HepG2 (cell line): ENCODE results near the gene AVPR2. TPM values are rescaled to one million over a fixed set of nuclear protein-coding genes. Genes with fewer than 3 reads are reported as not detected.

ENCODE experiments used
- ATAC-seq: fragments of 200-7000 bp; cut with Tn5 transposase; 3 replicates; pipeline ENCODE4 v1.9.1; 2020; ENCODE audit warnings: mild to moderate bottlenecking, moderate library complexity
- BruUV-seq: library from RNA; stranded (reverse); fragments of 400-500 nt; replicated peaks from 2 replicates; lab custom pipeline; 2021; lab: Mats Ljungman, UMichigan
- CTCF ChIA-PET: fragments of 300-600 bp; formaldehyde crosslinking; extraction: SDS; loops from one replicate; lab custom pipeline; 2021; ENCODE audit warnings: low total read pairs, inconsistent platforms, low intra/inter-chr PET ratio; lab: Yijun Ruan, JAX
- POLR2A ChIA-PET: fragments of 350-600 bp; sonication (Branson Sonifier 250); formaldehyde crosslinking; loops from one replicate; lab custom pipeline; 2020; ENCODE audit warnings: antibody characterized with exemption, inconsistent platforms; lab: Yijun Ruan, JAX
- DNase-seq: peaks from one replicate; pipeline ENCODE4 v3.0.0-alpha.2; 2015; ENCODE audit warnings: low spot score
- FAIRE-seq: peaks from 3 replicates; lab custom pipeline; 2011; peaks lifted over from hg19 to GRCh38; lab: Jason Lieb, UNC
- H2AFZ ChIP-seq: one replicate; pipeline ENCODE4 v1.6.1; 2011; ENCODE audit warnings: low read length, inconsistent platforms
- H3K27ac ChIP-seq: fragments of 300-600 bp; 3 replicates; pipeline ENCODE4 v1.8.0; 2011; ENCODE audit warnings: mixed run types, mild to moderate bottlenecking, mixed read lengths, low read length, inconsistent platforms; ENCODE audit not compliant: insufficient read depth; ENCODE audit errors: extremely low read length
- H3K27me3 ChIP-seq, 2 experiments: fragments of 200-600 bp in 1 of 2; 2 replicates in 1 of 2; 3 replicates in 1 of 2; pipeline versions ENCODE4 v1.6.0 to v1.8.0; 2011; ENCODE audit warnings: low read length in 2 of 2, mild to moderate bottlenecking in 2 of 2, moderate library complexity in 2 of 2, inconsistent platforms in 1 of 2; ENCODE audit not compliant: insufficient read depth in 2 of 2, control insufficient read depth in 1 of 2
- H3K36me3 ChIP-seq, 2 experiments: fragments of 200-600 bp in 1 of 2; replicated peaks in 1 of 2; 2 replicates in 1 of 2; 3 replicates in 1 of 2; pipeline versions ENCODE4 v1.5.1 to v1.8.0; 2011; ENCODE audit warnings: low read length in 2 of 2, inconsistent platforms in 1 of 2; ENCODE audit not compliant: insufficient read depth in 2 of 2, control insufficient read depth in 1 of 2
- H3K4me1 ChIP-seq: 2 replicates; pipeline ENCODE4 v1.5.1; 2012; ENCODE audit warnings: low read length, inconsistent platforms; ENCODE audit not compliant: insufficient read depth
- H3K4me2 ChIP-seq: 2 replicates; pipeline ENCODE4 v1.6.0; 2011; ENCODE audit warnings: low read depth, low read length, inconsistent platforms
- H3K4me3 ChIP-seq, 3 experiments: fragments of 200-600 bp in 1 of 3; sonication (generic), shearing (Covaris generic) in 1 of 3; replicated peaks in 1 of 3; 2 replicates each; pipeline ENCODE4 v1.5.1; 2011 to 2016; ENCODE audit warnings: low read length in 3 of 3, inconsistent platforms in 2 of 3, low read depth in 2 of 3, mild to moderate bottlenecking in 2 of 3, control low read depth in 1 of 3, mixed read lengths in 1 of 3; ENCODE audit not compliant: insufficient read depth in 1 of 3
- H3K79me2 ChIP-seq: one replicate; pipeline ENCODE4 v1.6.1; 2011; ENCODE audit warnings: low read length, inconsistent platforms; ENCODE audit not compliant: insufficient read depth
- H3K9ac ChIP-seq: 2 replicates; pipeline ENCODE4 v1.6.0; 2011; ENCODE audit warnings: mild to moderate bottlenecking, low read depth, low read length, inconsistent platforms; ENCODE audit not compliant: insufficient read depth
- H3K9me3 ChIP-seq: 2 replicates; pipeline ENCODE4 v1.5.1; 2012; ENCODE audit warnings: mild to moderate bottlenecking, low read length
- H4K20me1 ChIP-seq: 2 replicates; pipeline ENCODE4 v1.6.0; 2011; ENCODE audit warnings: inconsistent platforms, mild to moderate bottlenecking, low read length, moderate library complexity; ENCODE audit not compliant: insufficient read depth
- AGO2 ChIP-seq: fragments of 200-400 bp; formaldehyde crosslinking; optimal IDR thresholded peaks from 2 replicates; pipeline ENCODE3; 2017; ENCODE audit warnings: mild to moderate bottlenecking, low read depth, low read length, moderate library complexity
- POLR2G ChIP-seq: fragments of 200-400 bp; formaldehyde crosslinking; IDR thresholded peaks from 2 replicates; pipeline ENCODE4 v1.6.1; 2018; ENCODE audit warnings: mild to moderate bottlenecking, low read depth, low read length, moderate library complexity
- RBM22 ChIP-seq: fragments of 200-400 bp; formaldehyde crosslinking; optimal IDR thresholded peaks from 2 replicates; pipeline ENCODE3; 2017; ENCODE audit warnings: mild to moderate bottlenecking, low read length, moderate library complexity
- SP2 ChIP-seq: sonication (generic); formaldehyde crosslinking; IDR thresholded peaks from 2 replicates; pipeline ENCODE4 v1.5.1; 2020; ENCODE audit warnings: mild to moderate bottlenecking, missing genetic modification reagents
- WGBS: methylation state at CpG from one replicate; pipeline ENCODE4 v1.1.6; 2017; ENCODE audit warnings: low lambda C conversion rate; 5-methylcytosine and 5-hydroxymethylcytosine counted together
- in situ Hi-C: cut with HindIII; loops from 2 replicates; pipeline ENCODE4 v1.10.0; 2017; ENCODE audit warnings: low pct_unique_long_range_greater_than_20kb; ENCODE audit not compliant: extremely low pct_ligation_motif_present
- intact Hi-C: fragments of 100-400 bp; cut with micrococcal nuclease; formaldehyde crosslinking; loops from one replicate; pipeline ENCODE4 v1.10.0; 2022; ENCODE audit not compliant: unreplicated experiment
- polyA plus RNA-seq, 8 experiments: library from polyadenylated mRNA; depleted of rRNA in 3 of 8; stranded (reverse) in 7 of 8; unstranded in 1 of 8; fragments of >200 nt; fragmentation: Illumina TruSeq in 4 of 8; extraction: Trizol in 4 of 8; gene quantifications; 2 replicates each; pipeline versions ENCODE4 v1.2.1 to v1.2.3, GENCODE V29; 2011 to 2016; ENCODE audit warnings: low read depth in 4 of 8, missing spikeins in 1 of 8, mixed read lengths in 1 of 8; ENCODE audit not compliant: insufficient read depth in 1 of 8
- total RNA-seq, 5 experiments: library from RNA; depleted of rRNA; stranded (reverse); fragments of >200 nt; fragmentation: Illumina TruSeq; extraction: Trizol; gene quantifications; 2 replicates each; pipeline ENCODE4 v1.2.3, GENCODE V29; 2016; ENCODE audit warnings: low read depth in 1 of 5

The AVPR2 gene
- total and polyA plus RNA-seq, 2 of the 13 experiments (the other 11 are each of a cell fraction or from before 2014, with no cell fraction given) = not detected

DNA sequence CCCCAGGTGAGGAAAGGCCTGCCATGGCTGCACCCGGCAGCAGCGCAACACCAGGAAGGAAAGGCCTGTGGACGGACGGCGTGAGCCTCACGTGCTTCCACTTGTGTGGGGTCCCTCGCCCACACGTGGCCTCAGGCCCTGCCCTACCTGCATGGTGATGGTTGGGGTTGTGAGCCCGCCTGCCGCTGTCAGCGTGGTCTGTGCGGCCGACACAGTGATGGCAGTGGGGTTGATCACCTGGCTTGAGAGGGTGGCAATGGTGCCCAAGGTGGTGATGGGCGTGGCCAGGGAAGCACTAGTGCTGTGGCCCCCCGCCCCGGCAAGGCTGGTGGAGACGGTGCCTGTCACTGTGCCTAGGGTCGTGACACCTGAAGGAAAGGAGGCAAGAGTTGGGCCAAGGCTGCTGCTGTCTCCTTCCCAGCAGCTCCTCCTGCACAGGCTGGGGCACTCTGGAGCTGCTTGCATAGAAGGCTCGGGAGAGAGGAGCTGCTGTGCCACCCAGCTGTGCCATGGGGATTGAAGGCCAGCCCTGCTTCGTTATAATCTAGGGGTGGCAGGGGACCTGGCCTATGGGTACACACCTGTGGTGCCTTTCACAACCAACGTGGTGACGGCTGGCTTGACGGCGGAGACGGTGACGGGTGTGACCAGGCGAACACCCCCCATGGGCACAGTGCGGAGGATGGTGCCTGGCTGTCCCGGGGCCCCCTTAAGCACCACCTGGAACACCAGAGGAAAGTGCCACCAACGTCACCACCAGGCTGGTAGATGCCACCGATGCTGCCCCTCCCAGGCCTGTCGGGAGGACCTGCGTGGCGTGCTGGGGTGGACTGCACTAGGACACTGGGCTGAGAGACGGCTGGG is 51.8 kb downstream of the AVPR2 start:
- DNase-seq (no peak), ATAC-seq (no peak), FAIRE-seq (no peak)
- BruUV-seq = no TSS peak
- H3K4me2 ChIP-seq = no peak overlapping the region
- peaks cover 23 to 72% of the 10 kb centered on the region in 2 experiments; a peak in 4 of 5 replicates for H3K36me3 ChIP-seq
- H3K79me2 ChIP-seq = no peaks in the 10 kb centered on the region
- no peak overlapping the region for H3K27ac ChIP-seq
- H4K20me1 ChIP-seq = 0 out of 2 replicates have a peak, but pooled peaks cover 2% of the 10 kb centered on the region
- no peak overlapping the region for H3K9ac ChIP-seq
- H3K4me1 ChIP-seq = no peaks in the 10 kb centered on the region
- in situ Hi-C loops = no loop called here
- CTCF ChIA-PET = no interaction called here
- intact Hi-C loops = no loop called here
- POLR2A ChIA-PET = no interaction called here
- WGBS = 94% methylated on average over 6 of the region's 35 CpGs
- no peaks in the 10 kb centered on the region for H3K27me3 ChIP-seq
- H2AFZ ChIP-seq = no peak overlapping the region
- no peak overlapping the region for H3K4me3 ChIP-seq
- 0 out of 2 replicates have a peak, but pooled peaks have one; percentile 20 for TF ChIP-seq POLR2G
- TF ChIP-seq AGO2 = peak; percentile 82
- TF ChIP-seq SP2 (CRISPR knock-in tag) = no peak
- peak; percentile 20 for TF ChIP-seq RBM22
- no peaks in the 10 kb centered on the region for H3K9me3 ChIP-seq

Other genes starting within 250 kb of the AVPR2 start
- gene PNCK, start 230.9 kb upstream of the AVPR2 start, total RNA-seq (2016; rRNA removed; fragmentation: Illumina TruSeq; extraction: Trizol) = not detected in 2 replicates
- 33.1 and 55.3 TPM in 2 replicates for gene PNCK, start 230.9 kb upstream of the AVPR2 start, polyA plus RNA-seq (2011; rRNA removed)
- 9.0 and 13.9 TPM in 2 replicates for gene SLC6A8, start 216.7 kb upstream of the AVPR2 start, total RNA-seq (2016; rRNA removed; fragmentation: Illumina TruSeq; extraction: Trizol)
- 176 and 264 TPM in 2 replicates for gene SLC6A8, start 216.7 kb upstream of the AVPR2 start, polyA plus RNA-seq (2011; rRNA removed)
- gene BCAP31, start 180.3 kb upstream of the AVPR2 start, total RNA-seq (2016; rRNA removed; fragmentation: Illumina TruSeq; extraction: Trizol) = 101 and 178 TPM in 2 replicates
- 139 and 155 TPM in 2 replicates for gene BCAP31, start 180.3 kb upstream of the AVPR2 start, polyA plus RNA-seq (2011; rRNA removed)
- 10.1 and 15.9 TPM in 2 replicates for gene ABCD1, start 179.8 kb upstream of the AVPR2 start, total RNA-seq (2016; rRNA removed; fragmentation: Illumina TruSeq; extraction: Trizol)
- 11.4 and 15.4 TPM in 2 replicates for gene ABCD1, start 179.8 kb upstream of the AVPR2 start, polyA plus RNA-seq (2011; rRNA removed)
- 1.2 and 3.0 TPM in 2 replicates for gene PLXNB3, start 140.4 kb upstream of the AVPR2 start, total RNA-seq (2016; rRNA removed; fragmentation: Illumina TruSeq; extraction: Trizol)
- gene PLXNB3, start 140.4 kb upstream of the AVPR2 start, polyA plus RNA-seq (2011; rRNA removed) = 6.9 and 8.1 TPM in 2 replicates
- gene SRPK3, start 123.6 kb upstream of the AVPR2 start, total RNA-seq (2016; rRNA removed; fragmentation: Illumina TruSeq; extraction: Trizol) = 0.22 TPM in 1 of 2 replicates, not detected in the other
- gene SRPK3, start 123.6 kb upstream of the AVPR2 start, polyA plus RNA-seq (2011; rRNA removed) = 0.10 and 0.30 TPM in 2 replicates
- 16.2 and 18.7 TPM in 2 replicates for gene IDH3G, start 110.3 kb upstream of the AVPR2 start, total RNA-seq (2016; rRNA removed; fragmentation: Illumina TruSeq; extraction: Trizol)
- 35.5 and 36.0 TPM in 2 replicates for gene IDH3G, start 110.3 kb upstream of the AVPR2 start, polyA plus RNA-seq (2011; rRNA removed)
- gene SSR4, start 110.0 kb upstream of the AVPR2 start, total RNA-seq (2016; rRNA removed; fragmentation: Illumina TruSeq; extraction: Trizol) = 124 and 214 TPM in 2 replicates
- 288 and 319 TPM in 2 replicates for gene SSR4, start 110.0 kb upstream of the AVPR2 start, polyA plus RNA-seq (2011; rRNA removed)
- gene PDZD4, start 74.1 kb upstream of the AVPR2 start, total RNA-seq (2016; rRNA removed; fragmentation: Illumina TruSeq; extraction: Trizol) = not detected in 2 replicates
- 0.03 TPM in 1 of 2 replicates, not detected in the other for gene PDZD4, start 74.1 kb upstream of the AVPR2 start, polyA plus RNA-seq (2011; rRNA removed)
- 1.1 and 1.4 TPM in 2 replicates for gene L1CAM, start 18.5 kb upstream of the AVPR2 start, total RNA-seq (2016; rRNA removed; fragmentation: Illumina TruSeq; extraction: Trizol)
- 2.0 and 5.0 TPM in 2 replicates for gene L1CAM, start 18.5 kb upstream of the AVPR2 start, polyA plus RNA-seq (2011; rRNA removed)
- gene ARHGAP4, start 21.6 kb downstream of the AVPR2 start, total RNA-seq (2016; rRNA removed; fragmentation: Illumina TruSeq; extraction: Trizol) = 0.64 TPM in 1 of 2 replicates, not detected in the other
- gene ARHGAP4, start 21.6 kb downstream of the AVPR2 start, polyA plus RNA-seq (2011; rRNA removed) = 0.57 and 1.1 TPM in 2 replicates
- 51.1 and 51.7 TPM in 2 replicates for gene NAA10, start 30.4 kb downstream of the AVPR2 start, total RNA-seq (2016; rRNA removed; fragmentation: Illumina TruSeq; extraction: Trizol)
- 49.1 and 49.2 TPM in 2 replicates for gene NAA10, start 30.4 kb downstream of the AVPR2 start, polyA plus RNA-seq (2011; rRNA removed)
- gene RENBP, start 40.0 kb downstream of the AVPR2 start, total RNA-seq (2016; rRNA removed; fragmentation: Illumina TruSeq; extraction: Trizol) = 0.77 and 1.4 TPM in 2 replicates
- 2.0 and 2.6 TPM in 2 replicates for gene RENBP, start 40.0 kb downstream of the AVPR2 start, polyA plus RNA-seq (2011; rRNA removed)
- gene HCFC1, start 67.1 kb downstream of the AVPR2 start, total RNA-seq (2016; rRNA removed; fragmentation: Illumina TruSeq; extraction: Trizol) = 17.8 and 24.0 TPM in 2 replicates
- gene HCFC1, start 67.1 kb downstream of the AVPR2 start, polyA plus RNA-seq (2011; rRNA removed) = 5.8 TPM in 2 replicates
- 1.7 and 2.2 TPM in 2 replicates for gene TMEM187, start 68.1 kb downstream of the AVPR2 start, total RNA-seq (2016; rRNA removed; fragmentation: Illumina TruSeq; extraction: Trizol)
- 6.2 and 6.7 TPM in 2 replicates for gene TMEM187, start 68.1 kb downstream of the AVPR2 start, polyA plus RNA-seq (2011; rRNA removed)
- 69.8 and 77.3 TPM in 2 replicates for gene IRAK1, start 115.2 kb downstream of the AVPR2 start, total RNA-seq (2016; rRNA removed; fragmentation: Illumina TruSeq; extraction: Trizol)
- gene IRAK1, start 115.2 kb downstream of the AVPR2 start, polyA plus RNA-seq (2011; rRNA removed) = 57.7 and 83.5 TPM in 2 replicates
- gene MECP2, start 193.0 kb downstream of the AVPR2 start, total RNA-seq (2016; rRNA removed; fragmentation: Illumina TruSeq; extraction: Trizol) = 16.4 and 18.1 TPM in 2 replicates
- gene MECP2, start 193.0 kb downstream of the AVPR2 start, polyA plus RNA-seq (2011; rRNA removed) = 7.9 and 8.0 TPM in 2 replicates
- not detected in 2 replicates for gene OPN1LW, start 239.6 kb downstream of the AVPR2 start, total RNA-seq (2016; rRNA removed; fragmentation: Illumina TruSeq; extraction: Trizol)
- not detected in 2 replicates for gene OPN1LW, start 239.6 kb downstream of the AVPR2 start, polyA plus RNA-seq (2011; rRNA removed)